Measurements from ENCODE around the gene SLC16A3.

Gene SLC16A3

GRCh38 chr17:82262344-82262743, 33.5 kb downstream of the SLC16A3 start:
- in situ Hi-C loops (cut with HindIII; ENCODE audit: low sequenced_read_pairs) = no loop called here
- no peak for TF ChIP-seq CTCF (IDR thresholded peaks at IDR 0.05; ENCODE audit: low read depth, low read length)
- no peak for DNase-seq (ENCODE audit: low read depth, low spot score)
- no peak overlapping the region for H3K4me3 ChIP-seq (ENCODE audit: low read depth, low read length)

GRCh38 chr17:82263641-82264040, 34.8 kb downstream of the SLC16A3 start:
- DNase-seq (ENCODE audit: low read depth, low spot score) = no peak
- in situ Hi-C loops (cut with HindIII; ENCODE audit: low sequenced_read_pairs) = no loop called here
- H3K4me3 ChIP-seq (ENCODE audit: low read depth, low read length) = no peak overlapping the region
- no peak for TF ChIP-seq CTCF (IDR thresholded peaks at IDR 0.05; ENCODE audit: low read depth, low read length)

- no peak overlapping the region for H3K4me3 ChIP-seq (ENCODE audit: low read depth, low read length)
- no peak for DNase-seq (ENCODE audit: low read depth, low spot score)
- no peak for TF ChIP-seq CTCF (IDR thresholded peaks at IDR 0.05; ENCODE audit: low read depth, low read length)
- in situ Hi-C loops (cut with HindIII; ENCODE audit: low sequenced_read_pairs) = no loop called here
These were observed 37.3 kb downstream of the SLC16A3 start for GRCh38 chr17:82266142-82266541.

- in situ Hi-C loops (cut with HindIII; ENCODE audit: low sequenced_read_pairs) = no loop called here
- DNase-seq (ENCODE audit: low read depth, low spot score) = peak; percentile 95
- H3K4me3 ChIP-seq (ENCODE audit: low read depth, low read length) = peak overlapping the region; percentile 7
- peak; percentile 9 for TF ChIP-seq CTCF (IDR thresholded peaks at IDR 0.05; ENCODE audit: low read depth, low read length)
These were observed 38.9 kb downstream of the SLC16A3 start for GRCh38 chr17:82267575-82268379.

GRCh38 chr17:82269138-82269881, 40.5 kb downstream of the SLC16A3 start:
- in situ Hi-C loops (cut with HindIII; ENCODE audit: low sequenced_read_pairs) = no loop called here
- H3K4me3 ChIP-seq (ENCODE audit: low read depth, low read length) = no peak overlapping the region
- TF ChIP-seq CTCF (IDR thresholded peaks at IDR 0.05; ENCODE audit: low read depth, low read length) = no peak
- DNase-seq (ENCODE audit: low read depth, low spot score) = no peak

- no peak for DNase-seq (ENCODE audit: low read depth, low spot score)
- no peak overlapping the region for H3K4me3 ChIP-seq (ENCODE audit: low read depth, low read length)
- no peak for TF ChIP-seq CTCF (IDR thresholded peaks at IDR 0.05; ENCODE audit: low read depth, low read length)
- in situ Hi-C loops (cut with HindIII; ENCODE audit: low sequenced_read_pairs) = no loop called here
These were observed 41.1 kb downstream of the SLC16A3 start for GRCh38 chr17:82269882-82270500.

Data from astrocyte of the spinal cord (primary cell).